Coronary artery (tissue), 2 donors: ENCODE data around the gene LDHB.

Experiments
- DNase-seq: peaks from one replicate; pipeline ENCODE4 v3.0.0-alpha.2; 2017; ENCODE audit warnings: low spot score
- H3K27ac ChIP-seq, 2 donors: fragments of 200-600 bp; sonication (generic); one replicate each; pipeline ENCODE4 v1.5.1; 2016 to 2019
- H3K4me3 ChIP-seq: fragments of 200-600 bp; sonication (generic); 2 replicates; pipeline ENCODE4 v1.5.1; 2016; ENCODE audit warnings: mild to moderate bottlenecking, moderate library complexity
- TF ChIP-seq, protein P1 (sequence below): fragments of 200-600 bp; sonication (generic); IDR thresholded peaks from one replicate; pipeline ENCODE4 v1.5.1; 2019; ENCODE audit warnings: antibody characterized with exemption

Gene LDHB

GRCh38 chr12:21642707-21643389 lies 14.8 kb downstream of the LDHB start:
- H3K4me3 ChIP-seq = no peak overlapping the region
- TF ChIP-seq, protein P1, sequence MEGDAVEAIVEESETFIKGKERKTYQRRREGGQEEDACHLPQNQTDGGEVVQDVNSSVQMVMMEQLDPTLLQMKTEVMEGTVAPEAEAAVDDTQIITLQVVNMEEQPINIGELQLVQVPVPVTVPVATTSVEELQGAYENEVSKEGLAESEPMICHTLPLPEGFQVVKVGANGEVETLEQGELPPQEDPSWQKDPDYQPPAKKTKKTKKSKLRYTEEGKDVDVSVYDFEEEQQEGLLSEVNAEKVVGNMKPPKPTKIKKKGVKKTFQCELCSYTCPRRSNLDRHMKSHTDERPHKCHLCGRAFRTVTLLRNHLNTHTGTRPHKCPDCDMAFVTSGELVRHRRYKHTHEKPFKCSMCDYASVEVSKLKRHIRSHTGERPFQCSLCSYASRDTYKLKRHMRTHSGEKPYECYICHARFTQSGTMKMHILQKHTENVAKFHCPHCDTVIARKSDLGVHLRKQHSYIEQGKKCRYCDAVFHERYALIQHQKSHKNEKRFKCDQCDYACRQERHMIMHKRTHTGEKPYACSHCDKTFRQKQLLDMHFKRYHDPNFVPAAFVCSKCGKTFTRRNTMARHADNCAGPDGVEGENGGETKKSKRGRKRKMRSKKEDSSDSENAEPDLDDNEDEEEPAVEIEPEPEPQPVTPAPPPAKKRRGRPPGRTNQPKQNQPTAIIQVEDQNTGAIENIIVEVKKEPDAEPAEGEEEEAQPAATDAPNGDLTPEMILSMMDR = no peak
- DNase-seq = no peak
- H3K27ac ChIP-seq = no peak overlapping the region

DNA sequence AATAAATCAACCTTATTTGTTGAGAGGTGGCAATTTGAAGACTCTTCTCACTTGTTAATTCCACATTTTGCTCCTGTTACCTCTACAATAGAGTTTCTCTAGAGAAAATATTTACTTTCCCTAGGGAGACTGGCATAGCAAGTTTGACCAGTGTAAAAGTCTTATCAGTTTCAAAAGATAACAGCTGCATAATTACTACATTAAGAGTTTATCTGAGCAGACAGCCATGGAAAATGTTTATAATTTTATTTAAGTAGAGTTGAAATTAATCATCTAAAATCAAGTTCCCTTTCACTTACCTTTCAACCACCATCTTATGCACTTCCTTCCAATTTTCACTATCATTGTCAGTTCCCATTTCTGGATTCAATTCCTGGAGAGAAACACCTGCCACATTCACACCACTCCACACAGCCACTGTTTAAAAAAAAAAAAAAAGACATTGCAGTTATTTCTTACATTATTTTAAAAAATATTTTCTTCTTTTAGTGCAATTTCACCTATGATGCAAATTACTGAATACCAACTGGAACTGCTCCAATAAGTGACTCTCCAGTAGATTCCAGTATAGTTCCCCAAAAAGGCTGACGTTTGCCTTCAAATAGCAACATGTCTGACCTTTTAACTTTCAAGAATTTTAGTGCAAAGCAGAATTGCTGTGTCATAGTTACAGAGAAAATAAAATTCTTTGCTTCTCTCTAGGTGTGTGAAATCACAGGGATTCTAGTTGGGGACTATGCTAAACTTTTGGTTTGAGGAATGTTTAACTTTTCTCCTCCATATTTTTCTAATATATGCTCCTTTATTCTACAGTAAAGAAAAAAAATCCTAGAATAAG lies 19.4 kb downstream of the LDHB start:
- no peak overlapping the region for H3K27ac ChIP-seq
- DNase-seq = no peak
- no peak overlapping the region for H3K4me3 ChIP-seq

DNA sequence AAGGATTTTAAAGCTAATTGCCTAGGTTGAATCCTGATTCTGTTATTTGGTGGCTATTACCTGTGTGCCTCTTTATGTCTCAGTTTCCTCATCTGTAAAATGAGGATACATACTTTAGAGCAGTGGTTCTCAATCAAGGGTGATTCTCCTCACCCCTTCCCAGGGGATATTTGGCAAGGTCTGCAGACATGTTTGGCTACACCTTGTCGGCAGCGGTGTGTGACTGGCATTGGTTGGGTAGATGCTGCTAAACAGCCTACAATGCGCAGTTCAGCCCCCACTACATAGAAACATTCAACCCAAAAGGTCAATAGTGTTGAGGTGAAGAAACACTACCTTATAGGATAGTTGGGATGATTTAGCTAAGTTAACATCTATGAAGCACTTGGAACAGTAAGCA lies 23.4 kb downstream of the LDHB start:
- DNase-seq = no peak
- Histone ChIP-seq H3K4me3 (no peak overlapping the region), H3K27ac (no peak overlapping the region)
- TF ChIP-seq, protein P1 = no peak

More for the DNA sequence above, 19.4 kb downstream of the LDHB start:
- TF ChIP-seq, protein P1 = no peak

DNA sequence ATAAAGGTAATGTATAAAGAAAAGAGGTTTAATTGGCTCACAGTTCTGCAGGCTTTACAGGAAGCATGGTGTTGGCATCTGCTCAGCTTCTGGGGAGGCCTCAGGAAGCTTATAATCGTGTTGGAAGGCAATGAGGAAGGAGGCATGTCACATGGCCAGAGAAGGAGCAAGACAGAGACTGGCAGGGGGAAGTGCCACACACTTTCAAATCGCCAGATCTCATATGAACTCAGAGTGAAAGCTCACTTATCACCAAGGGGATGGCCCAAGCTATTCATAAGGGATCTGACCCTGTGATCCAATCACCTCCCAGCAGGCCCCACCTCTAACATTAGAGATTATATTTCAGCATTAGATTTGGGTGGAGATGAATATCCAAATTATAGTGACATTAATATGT lies 26.3 kb downstream of the LDHB start:
- no peak overlapping the region for H3K27ac ChIP-seq
- TF ChIP-seq, protein P1 = no peak
- no peak for DNase-seq
- H3K4me3 ChIP-seq = no peak overlapping the region

GRCh38 chr12:21627924-21628323 lies 29.7 kb downstream of the LDHB start:
- TF ChIP-seq, protein P1 = no peak
- Histone ChIP-seq H3K27ac (no peak overlapping the region), H3K4me3 (no peak overlapping the region)
- no peak for DNase-seq

GRCh38 chr12:21618566-21618965 lies 39.1 kb downstream of the LDHB start:
- TF ChIP-seq, protein P1 = no peak
- DNase-seq = no peak
- H3K4me3 ChIP-seq = no peak overlapping the region
- no peak overlapping the region for H3K27ac ChIP-seq

GRCh38 chr12:21617030-21617429 lies 40.6 kb downstream of the LDHB start:
- TF ChIP-seq, protein P1 = no peak
- Histone ChIP-seq H3K27ac (no peak overlapping the region), H3K4me3 (no peak overlapping the region)
- DNase-seq = no peak
